ENCODE data around the gene ITIH4. TPM values are rescaled to one million over a fixed set of nuclear protein-coding genes. Genes with fewer than 3 reads are reported as not detected.

Gene ITIH4
- total and polyA plus RNA-seq, 7 donors = 1.3 to 90.8 (median 29.2) TPM

DNA sequence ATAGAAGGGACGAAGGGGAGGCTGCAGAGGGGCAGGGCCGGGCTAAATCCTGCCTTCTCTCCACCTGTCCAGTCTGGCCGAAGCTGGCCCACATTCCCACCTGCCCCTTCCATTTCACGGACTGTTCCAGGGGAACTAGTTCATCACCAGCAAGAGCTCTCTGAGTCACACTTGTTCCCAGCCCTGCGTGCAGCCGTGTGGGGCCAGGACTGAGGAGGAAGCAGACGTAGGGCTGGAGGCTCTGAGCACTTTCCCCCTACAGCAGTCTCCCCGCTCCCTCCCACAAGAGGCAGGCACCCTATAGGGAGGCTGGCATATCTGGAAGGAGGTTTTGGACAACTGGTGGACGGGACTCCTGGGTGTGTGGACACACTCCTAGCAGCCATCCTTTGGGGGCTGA lies 3.0 kb downstream of the ITIH4 start:
- H3K4me3 ChIP-seq = no peak overlapping the region
- peaks cover 0 to 79% of the 10 kb centered on the region in 2 donors for H3K36me3 ChIP-seq (ENCODE audit: insufficient read depth in 1 of 2, low read depth in 1 of 2)
- ATAC-seq (peak in 1 of 4 donors; percentile 15), DNase-seq (no peak)
- TF ChIP-seq, protein P1, sequence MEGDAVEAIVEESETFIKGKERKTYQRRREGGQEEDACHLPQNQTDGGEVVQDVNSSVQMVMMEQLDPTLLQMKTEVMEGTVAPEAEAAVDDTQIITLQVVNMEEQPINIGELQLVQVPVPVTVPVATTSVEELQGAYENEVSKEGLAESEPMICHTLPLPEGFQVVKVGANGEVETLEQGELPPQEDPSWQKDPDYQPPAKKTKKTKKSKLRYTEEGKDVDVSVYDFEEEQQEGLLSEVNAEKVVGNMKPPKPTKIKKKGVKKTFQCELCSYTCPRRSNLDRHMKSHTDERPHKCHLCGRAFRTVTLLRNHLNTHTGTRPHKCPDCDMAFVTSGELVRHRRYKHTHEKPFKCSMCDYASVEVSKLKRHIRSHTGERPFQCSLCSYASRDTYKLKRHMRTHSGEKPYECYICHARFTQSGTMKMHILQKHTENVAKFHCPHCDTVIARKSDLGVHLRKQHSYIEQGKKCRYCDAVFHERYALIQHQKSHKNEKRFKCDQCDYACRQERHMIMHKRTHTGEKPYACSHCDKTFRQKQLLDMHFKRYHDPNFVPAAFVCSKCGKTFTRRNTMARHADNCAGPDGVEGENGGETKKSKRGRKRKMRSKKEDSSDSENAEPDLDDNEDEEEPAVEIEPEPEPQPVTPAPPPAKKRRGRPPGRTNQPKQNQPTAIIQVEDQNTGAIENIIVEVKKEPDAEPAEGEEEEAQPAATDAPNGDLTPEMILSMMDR (IDR thresholded peaks at IDR 0.05) = no peak
- H3K9me3 ChIP-seq = no peaks in the 10 kb centered on the region
- intact Hi-C loops (cut with DNase I) = loop anchor here in 1 of 2 donors (5.0 kb wide), 1 partner anchor 50 kb away; the partner anchor contains the start of gene ITIH1
- peaks cover 26% of the 10 kb centered on the region for H3K4me1 ChIP-seq
- no peaks in the 10 kb centered on the region for H3K27me3 ChIP-seq (ENCODE audit: insufficient read depth in 3 of 3, low read length in 2 of 3)
- 52 to 72% (median 55%) methylated on average over 9 of the region's 9 CpGs for WGBS, 3 donors
- peak overlapping the region; percentile 46 for H3K27ac ChIP-seq

DNA sequence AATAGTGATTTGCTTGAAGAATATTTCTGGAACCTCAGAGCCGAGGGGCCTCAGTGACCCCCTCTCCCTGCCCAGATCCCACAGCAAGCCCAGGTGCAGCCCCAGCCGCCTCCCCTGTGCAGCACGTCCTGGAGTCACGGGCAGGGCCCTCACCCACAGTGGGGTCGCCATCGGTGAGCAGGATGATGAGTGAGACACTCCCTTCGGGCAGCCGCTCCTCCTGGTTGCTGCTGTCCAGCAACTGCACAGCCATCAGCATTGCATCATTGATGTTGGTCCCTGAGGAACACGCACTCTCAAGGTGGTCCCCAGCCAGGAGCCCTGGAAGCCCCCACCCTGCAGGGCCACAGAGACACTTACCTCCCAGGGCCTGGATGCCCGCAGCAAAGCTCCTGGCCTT lies 6.4 kb downstream of the ITIH4 start:
- DNase-seq = no peak
- TF ChIP-seq, protein P1 (IDR thresholded peaks at IDR 0.05) = no peak
- Histone ChIP-seq H3K36me3 (ENCODE audit: insufficient read depth in 1 of 2, low read depth in 1 of 2) (peaks cover 0 to 98% of the 10 kb centered on the region in 2 donors), H3K27me3 (ENCODE audit: insufficient read depth in 3 of 3, low read length in 2 of 3) (no peaks in the 10 kb centered on the region), H3K27ac (no peak overlapping the region), H3K4me1 (no peaks in the 10 kb centered on the region), H3K9me3 (no peaks in the 10 kb centered on the region), H3K4me3 (no peak overlapping the region)
- ATAC-seq = no peak
- intact Hi-C loops (cut with DNase I) = no loop called here
- WGBS, 3 donors = 83 to 95% (median 87%) methylated on average over 9 to 10 of the region's 10 CpGs

DNA sequence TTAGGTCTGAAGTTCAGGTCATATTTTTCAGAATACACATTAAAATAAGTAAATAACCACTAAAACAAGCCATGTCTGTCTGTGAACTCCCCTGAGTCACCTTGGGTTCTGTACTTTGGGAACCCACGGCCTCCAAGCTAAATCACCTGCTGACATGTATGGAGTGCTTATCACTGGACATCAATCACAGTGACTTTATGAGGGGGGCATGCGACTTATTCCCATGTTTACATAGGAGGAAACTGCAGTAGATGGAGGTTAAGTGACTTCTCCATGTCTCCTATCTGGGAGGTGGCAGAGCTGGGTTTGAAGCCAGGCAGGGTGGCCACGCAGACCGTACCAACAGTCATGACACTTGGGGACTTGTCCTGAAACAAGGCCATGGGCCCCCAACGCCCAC lies 8.1 kb downstream of the ITIH4 start:
- H3K36me3 ChIP-seq (ENCODE audit: insufficient read depth in 1 of 2, low read depth in 1 of 2) = peaks cover 0 to 98% of the 10 kb centered on the region in 2 donors
- TF ChIP-seq, protein P1 (IDR thresholded peaks at IDR 0.05) = no peak
- DNase-seq = no peak

DNA sequence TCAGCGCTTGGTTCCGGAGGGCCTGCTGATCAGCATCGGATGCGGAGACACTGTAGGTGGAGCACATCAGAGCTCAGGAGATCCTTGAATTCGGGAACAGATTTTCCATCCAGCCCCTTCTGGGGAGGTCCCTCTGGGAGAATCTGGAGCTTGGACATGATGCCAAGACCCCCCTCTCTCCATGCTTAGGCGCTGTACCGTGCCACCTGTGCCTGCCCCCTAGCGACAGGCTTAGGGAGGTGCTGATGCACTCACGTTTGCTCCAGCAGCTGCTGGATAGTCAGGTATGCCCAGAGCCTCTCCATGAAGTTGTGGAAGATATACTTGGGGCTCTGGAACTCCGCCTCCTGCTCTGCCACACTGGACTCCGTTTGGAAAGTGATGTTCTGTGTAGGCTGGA lies 9.7 kb downstream of the ITIH4 start:
- intact Hi-C loops (cut with DNase I) = no loop called here
- H3K9me3 ChIP-seq = no peaks in the 10 kb centered on the region
- no peak overlapping the region for H3K4me3 ChIP-seq
- no peaks in the 10 kb centered on the region for H3K27me3 ChIP-seq (ENCODE audit: insufficient read depth in 3 of 3, low read length in 2 of 3)
- H3K36me3 ChIP-seq (ENCODE audit: insufficient read depth in 1 of 2, low read depth in 1 of 2) = peaks cover 0 to 98% of the 10 kb centered on the region in 2 donors
- peak; percentile 37 to 72 (median 52) for ATAC-seq
- 56 to 63% (median 58%) methylated on average over 11 of the region's 11 CpGs for WGBS, 3 donors
- no peak overlapping the region for H3K27ac ChIP-seq
- H3K4me1 ChIP-seq = no peaks in the 10 kb centered on the region
- DNase-seq = no peak
- TF ChIP-seq, protein P1 (IDR thresholded peaks at IDR 0.05) = peak; percentile 45

More for the DNA sequence above, 8.1 kb downstream of the ITIH4 start:
- ATAC-seq = no peak
- H3K9me3 ChIP-seq = no peaks in the 10 kb centered on the region
- no peaks in the 10 kb centered on the region for H3K27me3 ChIP-seq (ENCODE audit: insufficient read depth in 3 of 3, low read length in 2 of 3)
- intact Hi-C loops (cut with DNase I) = no loop called here
- no peak overlapping the region for H3K27ac ChIP-seq
- no peak overlapping the region for H3K4me3 ChIP-seq
- WGBS, 3 donors = 87 to 93% (median 89%) methylated on average over 5 of the region's 5 CpGs
- H3K4me1 ChIP-seq = no peaks in the 10 kb centered on the region

DNA sequence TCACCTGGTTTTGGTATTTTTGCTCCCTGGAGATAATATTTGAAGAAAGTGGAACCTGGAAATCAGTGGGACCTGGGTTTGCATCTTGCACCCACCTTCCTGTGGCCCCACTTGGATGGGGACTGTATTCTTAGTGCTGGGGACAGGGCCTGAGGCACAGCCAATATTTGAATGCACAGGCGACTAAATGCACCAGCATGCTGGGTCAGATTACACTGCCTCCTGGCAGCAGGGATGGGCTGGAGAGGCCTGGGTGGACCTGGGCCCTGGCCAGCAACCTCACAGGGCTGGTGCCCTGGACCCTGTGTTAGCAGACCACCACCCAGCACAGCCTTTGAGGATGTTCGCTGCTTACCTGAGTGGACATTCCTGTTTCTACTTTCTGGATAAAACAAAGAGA lies 10.5 kb downstream of the ITIH4 start:
- TF ChIP-seq, protein P1 (IDR thresholded peaks at IDR 0.05) = no peak
- H3K9me3 ChIP-seq = no peaks in the 10 kb centered on the region
- 58 to 67% (median 64%) methylated on average over 2 of the region's 2 CpGs for WGBS, 3 donors
- intact Hi-C loops (cut with DNase I) = no loop called here
- no peaks in the 10 kb centered on the region for H3K4me1 ChIP-seq
- no peak overlapping the region for H3K27ac ChIP-seq
- DNase-seq (no peak), ATAC-seq (peak in 2 of 4 donors; percentile 32 to 76)
- H3K27me3 ChIP-seq (ENCODE audit: insufficient read depth in 3 of 3, low read length in 2 of 3) = no peaks in the 10 kb centered on the region
- no peak overlapping the region for H3K4me3 ChIP-seq
- peaks cover 0 to 98% of the 10 kb centered on the region in 2 donors for H3K36me3 ChIP-seq (ENCODE audit: insufficient read depth in 1 of 2, low read depth in 1 of 2)
